DOHH2 (cell line): ENCODE data around the gene MIX23.

Source experiments
- H3F3A ChIP-seq: fragments of 200-600 bp; sonication (generic), shearing (Covaris generic); 2 replicates; pipeline ENCODE4 v1.6.0; 2016; ENCODE audit warnings: antibody characterized with exemption, mild to moderate bottlenecking; ENCODE audit not compliant: control insufficient read depth, insufficient read depth
- H3K27ac ChIP-seq: fragments of 200-600 bp; sonication (generic); 2 replicates; pipeline ENCODE4 v1.5.1; 2014; ENCODE audit warnings: low read depth, mild to moderate bottlenecking, low read length, moderate library complexity
- H3K27me3 ChIP-seq: fragments of 200-600 bp; sonication (generic); 2 replicates; pipeline ENCODE4 v1.6.1; 2014; ENCODE audit warnings: mild to moderate bottlenecking, low read length, mixed read lengths; ENCODE audit not compliant: control insufficient read depth
- H3K36me3 ChIP-seq: fragments of 200-600 bp; sonication (generic); 2 replicates; pipeline ENCODE4 v1.6.1; 2014; ENCODE audit warnings: mild to moderate bottlenecking, low read length, moderate library complexity, mixed read lengths; ENCODE audit not compliant: control insufficient read depth
- H3K4me1 ChIP-seq: fragments of 200-600 bp; sonication (generic); 2 replicates; pipeline ENCODE4 v1.6.1; 2014; ENCODE audit warnings: mild to moderate bottlenecking, low read length, mixed read lengths; ENCODE audit not compliant: control insufficient read depth
- H3K4me2 ChIP-seq: fragments of 200-600 bp; sonication (generic); 2 replicates; pipeline ENCODE4 v1.6.0; 2014; ENCODE audit warnings: mild to moderate bottlenecking, low read length, moderate library complexity
- H3K4me3 ChIP-seq: fragments of 200-600 bp; sonication (generic); 2 replicates; pipeline ENCODE4 v1.5.1; 2014; ENCODE audit warnings: mild to moderate bottlenecking, low read length, mixed read lengths
- H3K79me2 ChIP-seq: fragments of 200-600 bp; sonication (generic); 2 replicates; pipeline ENCODE4 v1.6.1; 2014; ENCODE audit warnings: mild to moderate bottlenecking, low read length, mixed read lengths; ENCODE audit not compliant: control insufficient read depth
- H3K9me2 ChIP-seq: fragments of 200-600 bp; sonication (generic); replicated peaks from 2 replicates; pipeline ENCODE4 v1.6.1; 2014; ENCODE audit warnings: mild to moderate bottlenecking, low read length, mixed read lengths; ENCODE audit not compliant: control insufficient read depth
- H3K9me3 ChIP-seq: fragments of 200-600 bp; sonication (generic); 2 replicates; pipeline ENCODE4 v1.6.1; 2014; ENCODE audit warnings: antibody characterized with exemption, low read length, mixed read lengths; ENCODE audit not compliant: control insufficient read depth, insufficient read depth
- H4K20me1 ChIP-seq: fragments of 200-600 bp; sonication (generic); 2 replicates; pipeline ENCODE4 v1.6.0; 2014; ENCODE audit warnings: low read depth, mild to moderate bottlenecking, antibody characterized with exemption, low read length, moderate library complexity; ENCODE audit not compliant: control insufficient read depth, insufficient read depth
- CTCF ChIP-seq: fragments of 200-600 bp; sonication (generic); IDR thresholded peaks from one replicate; pipeline ENCODE4 v1.5.1; 2014; ENCODE audit warnings: antibody characterized with exemption, mild to moderate bottlenecking, low read depth, low read length; ENCODE audit not compliant: poor library complexity, severe bottlenecking
- EZH2phosphoT487 ChIP-seq: fragments of 200-600 bp; sonication (generic); IDR thresholded peaks from 2 replicates; pipeline ENCODE4 v1.6.1; 2017; ENCODE audit warnings: borderline replicate concordance, mild to moderate bottlenecking, antibody characterized with exemption, low read length, moderate library complexity, mixed read lengths

Gene MIX23

GRCh38 chr3:122362026-122362425 lies 21.0 kb downstream of the MIX23 start:
- Histone ChIP-seq H3K9me2 (no peaks in the 10 kb centered on the region), H3K4me1 (no peaks in the 10 kb centered on the region), H3K4me2 (no peak overlapping the region), H4K20me1 (no peaks in the 10 kb centered on the region), H3K27ac (no peak overlapping the region), H3K36me3 (peaks cover 68% of the 10 kb centered on the region), H3K79me2 (no peaks in the 10 kb centered on the region), H3F3A (peaks cover 2% of the 10 kb centered on the region; the same call in 1 of the 2 replicates), H3K4me3 (no peak overlapping the region), H3K9me3 (no peaks in the 10 kb centered on the region), H3K27me3 (no peaks in the 10 kb centered on the region)
- TF ChIP-seq EZH2phosphoT487 (no peak), CTCF (no peak)

GRCh38 chr3:122358703-122359032 lies 24.4 kb downstream of the MIX23 start:
- Histone ChIP-seq H3K4me1 (no peaks in the 10 kb centered on the region), H3K4me2 (no peak overlapping the region), H3K79me2 (no peaks in the 10 kb centered on the region), H3K27ac (no peak overlapping the region), H3K27me3 (no peaks in the 10 kb centered on the region), H4K20me1 (no peaks in the 10 kb centered on the region), H3F3A (peaks cover 2% of the 10 kb centered on the region; the same call in 1 of the 2 replicates), H3K4me3 (no peak overlapping the region), H3K36me3 (peaks cover 39% of the 10 kb centered on the region), H3K9me3 (no peaks in the 10 kb centered on the region), H3K9me2 (no peaks in the 10 kb centered on the region)
- TF ChIP-seq EZH2phosphoT487 (no peak), CTCF (no peak)

GRCh38 chr3:122357828-122358702 lies 25.0 kb downstream of the MIX23 start:
- Histone ChIP-seq H3K36me3 (peaks cover 33% of the 10 kb centered on the region), H3K27ac (no peak overlapping the region), H3K9me2 (no peaks in the 10 kb centered on the region), H4K20me1 (no peaks in the 10 kb centered on the region), H3F3A (peaks cover 2% of the 10 kb centered on the region; the same call in 1 of the 2 replicates), H3K9me3 (no peaks in the 10 kb centered on the region), H3K4me3 (no peak overlapping the region), H3K4me1 (no peaks in the 10 kb centered on the region), H3K4me2 (no peak overlapping the region), H3K27me3 (no peaks in the 10 kb centered on the region), H3K79me2 (no peaks in the 10 kb centered on the region)
- TF ChIP-seq EZH2phosphoT487 = no peak
- TF ChIP-seq CTCF = no peak
